Endothelial cell of umbilical vein (primary cell): ENCODE results near the gene COL4A2. TPM values are rescaled to one million over a fixed set of nuclear protein-coding genes. Genes with fewer than 3 reads are reported as not detected.

Experiments
- BruUV-seq: library from RNA; stranded (reverse); fragments of 400-500 nt; replicated peaks from 2 replicates; lab custom pipeline; 2021; lab: Mats Ljungman, UMichigan
- CTCF ChIA-PET: fragments of 300-600, 350-600 bp; sonication (Branson Sonifier 250); formaldehyde crosslinking; loops from one replicate; lab custom pipeline; 2021; ENCODE audit warnings: antibody characterized with exemption, inconsistent platforms; lab: Charles Lee
- POLR2A ChIA-PET: fragments of 300-600, 350-600 bp; sonication (Branson Sonifier 250); formaldehyde crosslinking; loops from one replicate; lab custom pipeline; 2021; ENCODE audit warnings: antibody characterized with exemption, inconsistent platforms; lab: Charles Lee
- DNase-seq: peaks from one replicate; pipeline ENCODE4 v3.0.0-alpha.2; 2011; ENCODE audit warnings: low read depth, low spot score
- FAIRE-seq: peaks from 2 replicates; lab custom pipeline; 2011; peaks lifted over from hg19 to GRCh38; lab: Jason Lieb, UNC
- H2AFZ ChIP-seq: 2 replicates; pipeline ENCODE4 v1.6.0; 2012; ENCODE audit warnings: low read depth, low read length, control low read depth, inconsistent platforms
- H3K27ac ChIP-seq: 2 replicates; pipeline ENCODE4 v1.5.1; 2011; ENCODE audit warnings: low read depth, mild to moderate bottlenecking, control low read depth, low read length, moderate library complexity; ENCODE audit not compliant: insufficient read depth
- H3K27me3 ChIP-seq, 2 experiments: 2 replicates each; pipeline versions ENCODE4 v1.6.0 to v1.6.1; 2011; ENCODE audit warnings: low read length in 2 of 2, mixed read lengths in 1 of 2; ENCODE audit not compliant: control insufficient read depth in 2 of 2, insufficient read depth in 2 of 2
- H3K36me3 ChIP-seq, 2 experiments: 2 replicates in 1 of 2; 3 replicates in 1 of 2; pipeline ENCODE4 v1.5.1; 2011; ENCODE audit warnings: low read length in 2 of 2, mild to moderate bottlenecking in 1 of 2, moderate library complexity in 1 of 2; ENCODE audit not compliant: control insufficient read depth in 2 of 2, insufficient read depth in 2 of 2; ENCODE audit errors: extremely low read depth in 1 of 2
- H3K4me1 ChIP-seq: 3 replicates; pipeline ENCODE4 v1.5.1; 2011; ENCODE audit warnings: mild to moderate bottlenecking, low read length; ENCODE audit not compliant: control insufficient read depth, insufficient read depth; ENCODE audit errors: extremely low read depth
- H3K4me2 ChIP-seq: 2 replicates; pipeline ENCODE4 v1.6.1; 2011; ENCODE audit warnings: low read length, control low read depth, mixed read lengths; ENCODE audit not compliant: insufficient read depth
- H3K4me3 ChIP-seq, 3 experiments: fragments of 200-600 bp in 1 of 3; sonication (generic), shearing (Covaris generic) in 1 of 3; replicated peaks in 1 of 3; 2 replicates each; pipeline ENCODE4 v1.5.1; 2011 to 2016; ENCODE audit warnings: control low read depth in 3 of 3, low read length in 3 of 3, mild to moderate bottlenecking in 2 of 3, inconsistent platforms in 1 of 3, low read depth in 1 of 3, moderate library complexity in 1 of 3; ENCODE audit not compliant: insufficient read depth in 1 of 3
- H3K79me2 ChIP-seq: 2 replicates; pipeline ENCODE4 v1.6.0; 2012; ENCODE audit warnings: low read length, inconsistent platforms; ENCODE audit not compliant: control insufficient read depth, insufficient read depth
- H3K9ac ChIP-seq: replicated peaks from 2 replicates; pipeline ENCODE3; 2011; ENCODE audit warnings: low read length, control low read depth; ENCODE audit not compliant: insufficient read depth; ENCODE audit errors: extremely low read depth
- H3K9me1 ChIP-seq: replicated peaks from 3 replicates; pipeline ENCODE4 v1.6.0; 2011; ENCODE audit warnings: mild to moderate bottlenecking, low read length; ENCODE audit not compliant: control insufficient read depth, insufficient read depth; ENCODE audit errors: extremely low read depth
- H3K9me3 ChIP-seq: replicated peaks from 2 replicates; pipeline ENCODE4 v1.5.1; 2012; ENCODE audit warnings: low read length, inconsistent platforms; ENCODE audit not compliant: control insufficient read depth, insufficient read depth
- H4K20me1 ChIP-seq: replicated peaks from 2 replicates; pipeline ENCODE3; 2011; ENCODE audit warnings: mild to moderate bottlenecking, low read length; ENCODE audit not compliant: control insufficient read depth, insufficient read depth; ENCODE audit errors: extremely low read depth
- CTCF ChIP-seq, 2 donors: IDR thresholded peaks; 1 replicate in 1 of 2; 2 replicates in 1 of 2; pipeline ENCODE4 v1.5.1; 2011; ENCODE audit warnings: low read length in 2 of 2, mild to moderate bottlenecking in 2 of 2, moderate library complexity in 2 of 2, control low read depth in 1 of 2, inconsistent platforms in 1 of 2, low read depth in 1 of 2; ENCODE audit not compliant: insufficient read depth in 1 of 2; ENCODE audit errors: extremely low read depth in 1 of 2
- EZH2 ChIP-seq: IDR thresholded peaks from 2 replicates; pipeline ENCODE4 v1.6.1; 2012; ENCODE audit warnings: borderline replicate concordance, low read depth, mild to moderate bottlenecking, moderate library complexity, low read length, inconsistent platforms; ENCODE audit not compliant: severe bottlenecking
- FOS ChIP-seq: IDR thresholded peaks from 2 replicates; pipeline ENCODE4 v1.6.1; 2011; ENCODE audit warnings: mild to moderate bottlenecking, low read length, moderate library complexity, borderline replicate concordance; ENCODE audit not compliant: insufficient read depth
- JUN ChIP-seq: IDR thresholded peaks from 2 replicates; pipeline ENCODE4 v1.6.1; 2011; ENCODE audit warnings: borderline replicate concordance, low read depth; ENCODE audit not compliant: insufficient read length, insufficient read depth
- MAX ChIP-seq: IDR thresholded peaks from 2 replicates; pipeline ENCODE4 v1.6.1; 2011; ENCODE audit not compliant: insufficient read depth, insufficient read length
- MYC ChIP-seq: IDR thresholded peaks from one replicate; pipeline ENCODE4 v1.6.1; 2011; ENCODE audit warnings: mild to moderate bottlenecking, low read depth, low read length
- POLR2A ChIP-seq: IDR thresholded peaks from 2 replicates; pipeline ENCODE4 v1.6.1; 2012; ENCODE audit warnings: low read depth, mild to moderate bottlenecking, control low read depth, low read length
- POLR2AphosphoS5 ChIP-seq: IDR thresholded peaks from 2 replicates; pipeline ENCODE4 v1.6.1; 2012; ENCODE audit warnings: low read depth, mild to moderate bottlenecking, control low read depth, low read length, moderate library complexity; ENCODE audit not compliant: insufficient read depth
- dilution Hi-C: fragments of 300-500 bp; cut with MboI; formaldehyde crosslinking; loops from one replicate; pipeline ENCODE4 v1.15.0; 2019; ENCODE audit warnings: low sequenced_read_pairs; ENCODE audit not compliant: extremely low pct_ligation_motif_present
- intact Hi-C: fragments of 100-400 bp; cut with micrococcal nuclease; formaldehyde crosslinking; loops from one replicate; pipeline ENCODE4 v1.10.0; 2022
- polyA plus RNA-seq, 4 experiments: library from polyadenylated mRNA; depleted of rRNA in 3 of 4; stranded (reverse) in 3 of 4; unstranded in 1 of 4; fragments of >200 nt; gene quantifications; 2 replicates each; pipeline versions ENCODE4 v1.2.1 to v1.2.3, GENCODE V29; 2011 to 2012; ENCODE audit warnings: missing spikeins in 1 of 4
- total RNA-seq: library from RNA; stranded (reverse); gene quantifications from 2 replicates; pipeline ENCODE4 v1.2.3, GENCODE V29; 2021

The COL4A2 gene
- total and polyA plus RNA-seq, 2 donors (not counting 3 experiments of a cell fraction or from before 2014, with no cell fraction given): 792 to 940 TPM

DNA sequence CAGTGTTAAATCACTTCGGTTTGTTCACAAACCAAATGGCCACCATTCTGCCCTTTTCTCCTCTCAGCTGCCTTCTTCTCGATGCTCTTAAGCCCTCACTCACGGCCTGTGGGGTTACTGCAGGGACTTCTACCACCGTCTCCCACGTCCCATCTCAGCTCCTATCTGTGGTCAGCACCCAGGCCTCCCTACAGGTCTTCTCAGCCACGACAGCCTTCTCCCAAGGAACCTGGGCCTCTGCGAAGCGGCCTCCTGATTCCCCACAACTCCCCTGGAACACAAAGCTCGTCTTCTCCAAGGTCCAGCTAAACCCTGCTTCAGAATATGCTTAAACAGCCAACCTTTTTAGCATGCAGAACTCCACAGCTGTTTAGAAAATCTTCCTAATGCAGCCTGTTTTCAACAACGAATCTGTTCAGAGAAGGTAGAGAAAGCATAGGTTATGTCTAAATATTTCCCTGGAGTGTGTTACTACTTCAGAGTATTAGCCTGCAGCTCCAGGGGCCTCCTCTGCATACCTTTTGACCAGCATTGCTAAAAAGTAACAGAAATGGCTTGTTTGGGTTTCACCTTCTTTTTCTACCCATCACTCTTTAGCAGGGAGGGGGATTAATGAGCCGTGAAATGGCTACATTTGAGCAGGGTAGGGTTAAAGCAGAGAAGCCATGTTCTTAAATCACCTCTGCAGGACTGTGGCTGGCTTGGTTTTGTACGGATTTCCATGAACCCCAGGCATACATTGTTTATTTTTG lies 104.0 kb downstream of the COL4A2 start:
- no peaks in the 10 kb centered on the region for H3K9me1 ChIP-seq
- H4K20me1 ChIP-seq: no peaks in the 10 kb centered on the region
- TF ChIP-seq JUN (no peak), POLR2AphosphoS5 (no peak), MAX (no peak), CTCF (IDR thresholded peaks at IDR 0.05; ENCODE audit: extremely low read depth in 1 of 2, insufficient read depth in 1 of 2, low read depth in 1 of 2, low read length in 2 of 2) (no peak), FOS (no peak), MYC (no peak), POLR2A (no peak), EZH2 (no peak)
- intact Hi-C loops (no loop called here), dilution Hi-C loops (no loop called here)
- no peak for FAIRE-seq
- ChIA-PET CTCF (interaction anchor here (0.8 to 4.3 kb wide), 20 partner anchors 12 to 188 kb away, joined by 3 to 43 read pairs (median 4); partner anchors contain the start of genes COL4A1 and COL4A2), POLR2A (no interaction called here)
- peak overlapping the region; percentile 97 for H3K27ac ChIP-seq
- H3K4me1 ChIP-seq: peaks cover 65% of the 10 kb centered on the region
- peaks cover 3 to 4% of the 10 kb centered on the region in 2 experiments for H3K36me3 ChIP-seq
- no peak overlapping the region for H3K4me3 ChIP-seq
- H3K9ac ChIP-seq: peak overlapping the region; percentile 70
- H3K27me3 ChIP-seq: no peaks in the 10 kb centered on the region
- no peaks in the 10 kb centered on the region for H3K9me3 ChIP-seq
- no peak overlapping the region for H2AFZ ChIP-seq
- DNase-seq: no peak
- BruUV-seq: no TSS peak
- H3K79me2 ChIP-seq: peaks cover 3% of the 10 kb centered on the region
- no peak overlapping the region for H3K4me2 ChIP-seq
